Activated CD8-positive, alpha-beta T cell treated with anti-CD3 and anti-CD28 coated beads, Interleukin-2, amount 10 ng/mL, durations not matched to agents 7 days and 5 days (primary cell): ENCODE results near the gene D2HGDH. TPM values are rescaled to one million over a fixed set of nuclear protein-coding genes. Genes with fewer than 3 reads are reported as not detected.

ENCODE experiments used
- ATAC-seq: fragments of 150-1000 bp; cut with Tn5 transposase; one replicate; pipeline ENCODE4 v1.10.0; 2021; ENCODE audit warnings: moderate library complexity
- CTCF ChIA-PET: fragments of 350-600 bp; sonication (Branson Sonifier 250); formaldehyde crosslinking; loops from one replicate; lab custom pipeline; 2021; ENCODE audit warnings: antibody characterized with exemption; lab: Charles Lee
- POLR2A ChIA-PET: fragments of 350-600 bp; sonication (Branson Sonifier 250); formaldehyde crosslinking; loops from one replicate; lab custom pipeline; 2021; ENCODE audit warnings: antibody characterized with exemption; lab: Charles Lee
- DNase-seq: peaks from one replicate; pipeline ENCODE4 v3.0.0-alpha.2; 2020
- H3K27ac Mint-ChIP-seq: one replicate; pipeline ENCODE4 v1.8.0; 2021; ENCODE audit warnings: mild to moderate bottlenecking, mixed read lengths
- H3K27me3 Mint-ChIP-seq: one replicate; pipeline ENCODE4 v1.8.0; 2021; ENCODE audit warnings: low read depth, mixed read lengths
- H3K36me3 Mint-ChIP-seq: one replicate; pipeline ENCODE4 v1.8.0; 2021; ENCODE audit warnings: low read depth, mixed read lengths
- H3K4me1 Mint-ChIP-seq: one replicate; pipeline ENCODE4 v1.8.0; 2021; ENCODE audit warnings: low read depth, mixed read lengths
- H3K4me3 Mint-ChIP-seq: one replicate; pipeline ENCODE4 v1.8.0; 2021; ENCODE audit warnings: mild to moderate bottlenecking, mixed read lengths
- H3K9me3 Mint-ChIP-seq: one replicate; pipeline ENCODE4 v1.8.0; 2022; ENCODE audit warnings: mixed read lengths; ENCODE audit not compliant: insufficient read depth
- total RNA-seq, 2 experiments: library from RNA; stranded (reverse); gene quantifications; one replicate each; pipeline ENCODE4 v1.2.3, GENCODE V29; 2021

Gene D2HGDH
- total RNA-seq, 2 experiments from 2014 or later = 26.3 to 28.0 TPM

DNA sequence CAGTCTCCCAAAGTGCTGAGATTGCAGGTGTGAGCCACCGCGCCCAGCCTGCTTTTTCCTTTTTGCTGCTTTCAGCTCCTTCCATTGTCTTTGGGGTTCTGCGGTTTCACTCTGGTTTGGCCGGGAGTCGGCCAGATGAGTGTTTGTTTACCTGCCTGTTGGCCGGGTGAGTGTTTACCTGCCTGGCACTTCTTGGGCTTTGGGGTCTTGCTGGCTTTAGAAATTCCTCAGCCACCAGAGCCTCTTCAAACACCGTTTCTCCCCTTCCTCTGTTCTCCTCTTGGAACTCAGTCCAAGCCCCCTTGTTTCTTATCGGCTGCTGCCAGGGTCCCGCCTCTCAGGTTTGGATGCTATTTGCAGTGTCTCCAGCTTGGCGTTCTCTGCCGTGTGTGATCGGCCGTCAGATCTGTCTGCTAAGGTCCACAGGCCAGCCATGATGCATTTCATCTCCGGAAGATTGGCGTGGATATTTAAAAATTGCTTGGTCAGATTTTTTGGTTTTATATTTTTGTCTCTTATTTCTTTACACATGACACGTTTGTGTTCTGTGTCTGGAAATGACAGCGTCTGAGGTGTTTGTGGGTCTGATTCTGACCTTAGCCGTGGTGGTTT is 28.0 kb downstream of the D2HGDH start:
- CTCF ChIA-PET = interaction anchor here (0.6 to 1.7 kb wide), 6 partner anchors 22 to 116 kb away, joined by 3 to 4 read pairs (median 3); no protein-coding TSS in a partner anchor
- H3K27ac Mint-ChIP-seq = peak overlapping the region; percentile 87
- DNase-seq (no peak), ATAC-seq (peak; percentile 27)
- peaks cover 23% of the 10 kb centered on the region for H3K36me3 Mint-ChIP-seq
- H3K4me3 Mint-ChIP-seq = peak overlapping the region; percentile 41
- peaks cover 25% of the 10 kb centered on the region for H3K4me1 Mint-ChIP-seq
- POLR2A ChIA-PET = interaction anchor here (0.6 to 1.0 kb wide), 7 partner anchors 11 to 104 kb away, joined by 3 to 5 read pairs (median 4); no protein-coding TSS in a partner anchor
- no peaks in the 10 kb centered on the region for H3K9me3 Mint-ChIP-seq
- H3K27me3 Mint-ChIP-seq = no peaks in the 10 kb centered on the region

DNA sequence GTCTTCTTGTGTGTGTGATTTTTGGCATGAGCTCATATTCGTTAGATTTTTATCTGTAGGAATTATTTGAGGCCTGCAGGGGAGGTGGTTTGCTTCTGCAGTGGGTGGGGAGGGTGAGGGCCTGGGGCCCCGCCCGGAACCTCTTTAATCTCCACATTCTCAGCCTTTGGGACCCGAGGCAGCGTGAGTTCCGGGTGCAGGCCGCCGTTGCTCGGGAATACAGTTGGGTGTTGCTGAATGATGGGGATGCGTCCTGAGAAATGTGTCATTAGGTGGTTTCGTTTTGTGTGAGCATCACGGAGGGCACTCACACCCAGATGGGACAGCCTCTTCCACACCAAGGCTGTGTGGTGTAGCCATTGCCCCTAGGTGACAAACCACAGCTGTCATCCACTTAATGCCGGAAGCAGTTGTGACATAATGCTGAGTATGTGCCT is 28.5 kb downstream of the D2HGDH start:
- ChIA-PET CTCF (interaction anchor here (0.6 to 1.7 kb wide), 6 partner anchors 22 to 116 kb away, joined by 3 to 4 read pairs (median 3); no protein-coding TSS in a partner anchor), POLR2A (interaction anchor here (0.6 to 1.0 kb wide), 6 partner anchors 12 to 104 kb away, joined by 3 to 5 read pairs (median 4); no protein-coding TSS in a partner anchor)
- DNase-seq = peak; percentile 77
- no peaks in the 10 kb centered on the region for H3K27me3 Mint-ChIP-seq
- peak overlapping the region; percentile 87 for H3K27ac Mint-ChIP-seq
- peaks cover 21% of the 10 kb centered on the region for H3K36me3 Mint-ChIP-seq
- H3K4me3 Mint-ChIP-seq = peak overlapping the region; percentile 41
- ATAC-seq = peak; percentile 69
- H3K9me3 Mint-ChIP-seq = no peaks in the 10 kb centered on the region
- H3K4me1 Mint-ChIP-seq = peaks cover 25% of the 10 kb centered on the region

DNA sequence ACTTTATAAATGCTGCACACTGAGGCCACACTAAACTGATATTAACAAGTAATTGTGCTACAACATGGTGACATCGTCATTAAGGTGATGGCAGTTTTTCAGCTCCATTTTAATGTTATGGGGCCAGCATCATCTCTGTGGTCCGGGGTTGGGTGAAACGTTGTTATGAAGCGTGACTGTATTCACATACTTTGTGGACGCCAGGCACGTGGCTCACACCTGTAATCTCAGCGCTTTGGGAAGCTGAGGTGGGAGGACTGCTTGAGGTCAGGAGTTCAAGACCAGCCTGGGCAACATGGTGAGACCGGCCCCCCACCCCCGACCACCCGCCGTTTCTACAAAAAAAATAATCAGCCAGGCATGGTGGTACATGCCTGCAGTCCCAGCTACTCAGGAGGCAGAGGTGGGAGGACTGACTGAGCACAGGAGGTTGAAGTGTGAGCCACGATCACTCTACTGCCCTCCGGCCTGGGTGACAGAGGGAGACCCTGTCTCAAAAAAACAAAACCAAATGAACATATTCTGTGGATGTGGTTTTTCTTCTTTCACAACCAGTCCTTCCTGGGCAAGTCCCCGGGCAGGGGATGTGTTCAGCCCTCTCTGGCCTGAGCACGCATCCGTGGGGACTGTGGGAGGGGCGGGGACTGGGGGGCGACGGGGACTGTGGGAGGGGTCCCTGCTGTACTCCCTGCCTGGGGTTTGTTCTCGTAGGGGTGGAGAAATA is 29.3 kb downstream of the D2HGDH start:
- peaks cover 19% of the 10 kb centered on the region for H3K36me3 Mint-ChIP-seq
- ATAC-seq = no peak
- no peaks in the 10 kb centered on the region for H3K9me3 Mint-ChIP-seq
- peaks cover 25% of the 10 kb centered on the region for H3K4me1 Mint-ChIP-seq
- ChIA-PET POLR2A (interaction anchor here (0.9 to 1.0 kb wide), 4 partner anchors 13 to 103 kb away, joined by 3 to 4 read pairs (median 4); no protein-coding TSS in a partner anchor), CTCF (interaction anchor here (1.1 to 1.6 kb wide), 3 partner anchors 25 to 41 kb away, joined by 3 to 4 read pairs (median 4); no protein-coding TSS in a partner anchor)
- no peaks in the 10 kb centered on the region for H3K27me3 Mint-ChIP-seq
- H3K27ac Mint-ChIP-seq = peak overlapping the region; percentile 87
- peak overlapping the region; percentile 15 for H3K4me3 Mint-ChIP-seq
- DNase-seq = no peak

DNA sequence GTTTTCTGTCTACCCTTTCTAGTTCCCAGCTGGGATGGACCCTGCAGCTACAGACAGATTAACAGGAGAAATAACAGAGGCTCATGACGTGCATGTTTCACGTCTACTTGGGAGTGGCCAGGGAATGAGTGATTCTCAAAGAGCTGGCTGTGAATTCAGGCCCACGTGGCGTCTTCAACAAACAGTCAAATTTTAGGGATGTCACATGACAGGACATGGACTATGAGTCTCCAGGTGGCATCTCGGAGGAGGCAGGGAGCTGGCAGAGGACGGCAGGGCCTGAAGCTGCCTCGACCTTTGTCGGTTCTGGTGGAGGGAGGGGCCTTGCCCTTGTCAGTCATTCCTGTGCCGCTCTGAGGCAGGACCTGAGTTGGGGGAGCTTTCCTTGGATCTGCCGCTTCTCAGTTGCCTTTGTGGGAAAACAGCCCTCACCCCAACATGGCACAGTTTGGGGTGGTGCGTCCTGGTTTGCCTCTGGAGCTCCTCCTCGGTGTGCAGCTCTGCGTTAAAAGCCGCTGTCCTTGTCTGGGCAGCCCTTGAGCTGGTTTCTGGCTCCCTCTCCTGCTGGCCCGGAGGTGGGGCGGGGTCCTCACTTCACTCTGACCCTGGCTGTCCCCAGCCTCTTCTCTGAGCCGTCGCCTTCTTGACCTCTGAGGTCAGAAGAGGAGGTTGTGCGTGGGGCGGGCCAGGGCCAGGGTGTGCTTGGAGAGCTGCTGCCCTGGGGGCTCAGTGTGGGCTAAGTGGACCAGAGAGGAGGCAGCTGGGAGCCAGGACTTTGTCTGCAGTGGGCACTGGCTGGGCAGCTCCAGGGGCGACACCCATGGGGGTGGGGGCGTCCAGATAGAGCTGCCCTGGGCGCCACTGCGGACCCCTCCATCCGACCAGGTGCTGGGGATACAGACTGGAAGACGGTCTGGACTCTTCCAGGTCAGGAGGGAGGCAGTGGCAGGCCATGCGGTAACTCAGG is 30.1 kb downstream of the D2HGDH start:
- no peak for DNase-seq
- Mint-ChIP-seq H3K36me3 (peaks cover 14% of the 10 kb centered on the region), H3K4me1 (peaks cover 25% of the 10 kb centered on the region), H3K9me3 (no peaks in the 10 kb centered on the region), H3K4me3 (no peak overlapping the region), H3K27me3 (no peaks in the 10 kb centered on the region), H3K27ac (no peak overlapping the region)
- ChIA-PET CTCF (interaction anchor here (1.0 to 1.5 kb wide), 2 partner anchors 41 to 114 kb away, joined by 3 to 4 read pairs; no protein-coding TSS in a partner anchor), POLR2A (no interaction called here)
- ATAC-seq = no peak

DNA sequence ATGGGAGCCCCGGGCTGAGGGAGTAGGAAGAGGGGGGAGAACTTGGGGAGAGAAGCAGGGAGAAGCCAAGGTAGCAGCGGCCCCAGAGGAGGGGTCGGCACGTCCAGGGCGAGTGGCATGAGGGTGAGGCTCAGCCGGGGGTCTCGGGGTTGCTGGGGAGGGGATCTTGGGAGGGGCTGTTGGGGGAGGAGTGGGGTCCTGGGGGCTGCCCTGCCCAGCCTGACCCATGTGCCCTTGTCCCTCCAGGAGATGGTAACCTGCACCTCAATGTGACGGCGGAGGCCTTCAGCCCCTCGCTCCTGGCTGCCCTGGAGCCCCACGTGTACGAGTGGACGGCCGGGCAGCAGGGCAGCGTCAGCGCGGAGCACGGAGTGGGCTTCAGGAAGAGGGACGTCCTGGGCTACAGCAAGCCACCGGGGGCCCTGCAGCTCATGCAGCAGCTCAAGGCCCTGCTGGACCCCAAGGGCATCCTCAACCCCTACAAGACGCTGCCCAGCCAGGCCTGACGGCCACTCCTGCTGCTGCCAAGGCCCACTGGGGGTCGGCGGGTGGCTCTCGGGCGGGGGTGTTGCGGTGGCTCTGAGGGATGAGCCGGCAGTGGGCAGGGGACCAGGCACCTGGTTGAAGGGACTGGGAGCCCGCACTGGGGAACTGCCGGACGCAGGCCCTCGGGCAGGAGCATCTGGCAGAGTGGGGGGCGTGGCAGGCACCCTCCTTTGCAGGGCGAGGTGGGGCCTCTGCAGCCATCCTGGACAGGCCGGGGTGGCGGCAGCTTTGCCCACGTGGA is 33.2 kb downstream of the D2HGDH start:
- H3K27me3 Mint-ChIP-seq = no peaks in the 10 kb centered on the region
- H3K36me3 Mint-ChIP-seq = peaks cover 2% of the 10 kb centered on the region
- H3K9me3 Mint-ChIP-seq = no peaks in the 10 kb centered on the region
- ChIA-PET POLR2A (interaction anchor here (0.9 kb wide), 1 partner anchor 10 kb away, joined by 3 read pairs; no protein-coding TSS in a partner anchor), CTCF (no interaction called here)
- no peak overlapping the region for H3K4me3 Mint-ChIP-seq
- peaks cover 26% of the 10 kb centered on the region for H3K4me1 Mint-ChIP-seq
- no peak for ATAC-seq
- H3K27ac Mint-ChIP-seq = no peak overlapping the region
- no peak for DNase-seq

DNA sequence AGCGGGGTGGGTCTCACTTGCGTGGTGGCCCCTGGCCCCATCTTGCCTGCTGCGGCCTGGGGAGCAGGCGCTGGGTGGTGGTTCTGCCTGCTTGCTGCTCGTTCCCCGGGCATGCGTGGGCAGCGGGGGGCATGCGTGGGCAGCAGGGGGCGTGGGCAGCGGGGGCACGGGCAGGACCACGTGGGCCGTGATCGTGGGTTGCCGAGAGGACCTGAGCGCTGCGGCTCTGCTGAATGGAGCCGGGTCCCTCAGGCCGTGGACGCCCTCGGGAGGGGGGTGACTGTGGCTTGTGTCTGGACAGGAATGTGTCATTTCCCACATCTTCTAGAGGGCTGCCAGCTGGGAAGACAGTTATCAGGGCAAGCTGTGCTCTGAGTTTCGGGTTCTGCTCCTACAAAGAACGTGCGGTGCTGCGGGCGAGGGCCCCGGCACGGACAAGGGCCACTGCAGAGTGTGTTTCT is 33.9 kb downstream of the D2HGDH start:
- DNase-seq (no peak), ATAC-seq (no peak)
- POLR2A ChIA-PET = interaction anchor here (0.9 kb wide), 1 partner anchor 10 kb away, joined by 3 read pairs; no protein-coding TSS in a partner anchor
- no peaks in the 10 kb centered on the region for H3K36me3 Mint-ChIP-seq
- peaks cover 21% of the 10 kb centered on the region for H3K4me1 Mint-ChIP-seq
- CTCF ChIA-PET = no interaction called here
- no peak overlapping the region for H3K4me3 Mint-ChIP-seq
- no peak overlapping the region for H3K27ac Mint-ChIP-seq
- H3K27me3 Mint-ChIP-seq = no peaks in the 10 kb centered on the region
- no peaks in the 10 kb centered on the region for H3K9me3 Mint-ChIP-seq

DNA sequence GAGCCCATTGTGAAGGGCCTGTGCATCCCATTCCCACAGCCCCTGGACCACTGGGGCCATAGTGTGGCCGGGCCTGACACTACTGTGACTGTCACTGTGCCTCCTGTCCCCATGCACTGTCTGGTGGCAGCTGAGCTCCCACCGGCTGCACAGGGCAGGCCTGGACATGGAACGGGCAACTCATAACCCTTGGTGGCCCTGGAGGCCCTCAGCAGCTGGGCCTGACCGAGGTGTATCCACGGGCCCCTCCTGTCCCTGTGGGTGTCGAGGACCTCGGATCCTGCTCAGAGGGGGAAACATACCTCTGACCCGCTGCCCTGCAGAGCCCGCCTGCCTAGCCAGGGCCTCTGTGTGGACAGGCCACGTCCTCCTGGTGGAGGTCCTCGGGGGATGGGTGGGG is 34.4 kb downstream of the D2HGDH start:
- no peak overlapping the region for H3K4me3 Mint-ChIP-seq
- no peaks in the 10 kb centered on the region for H3K27me3 Mint-ChIP-seq
- ATAC-seq (no peak), DNase-seq (no peak)
- H3K9me3 Mint-ChIP-seq = no peaks in the 10 kb centered on the region
- ChIA-PET CTCF (no interaction called here), POLR2A (no interaction called here)
- peaks cover 15% of the 10 kb centered on the region for H3K4me1 Mint-ChIP-seq
- no peaks in the 10 kb centered on the region for H3K36me3 Mint-ChIP-seq
- H3K27ac Mint-ChIP-seq = no peak overlapping the region

DNA sequence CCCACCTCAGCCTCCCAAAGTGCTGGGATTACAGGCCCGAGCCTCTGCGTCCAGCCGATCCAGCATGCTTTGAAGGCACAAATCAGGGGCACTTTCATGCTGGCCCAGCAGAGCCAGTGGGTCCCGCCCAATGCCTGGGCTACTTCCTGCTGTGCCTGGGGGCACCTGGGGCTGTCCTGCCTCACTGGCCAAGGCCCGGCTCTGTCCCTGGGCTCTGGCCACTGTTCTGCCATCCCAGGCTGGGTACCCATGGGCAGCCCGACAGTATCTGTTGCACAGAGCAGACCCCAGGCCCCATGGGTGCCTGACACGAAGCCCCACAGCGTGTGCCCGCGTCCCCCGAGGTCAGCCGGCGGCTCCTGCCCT is 35.4 kb downstream of the D2HGDH start:
- Mint-ChIP-seq H3K27ac (no peak overlapping the region), H3K9me3 (no peaks in the 10 kb centered on the region), H3K27me3 (no peaks in the 10 kb centered on the region), H3K36me3 (no peaks in the 10 kb centered on the region), H3K4me1 (peaks cover 7% of the 10 kb centered on the region), H3K4me3 (no peak overlapping the region)
- DNase-seq (no peak), ATAC-seq (no peak)
- CTCF ChIA-PET = no interaction called here
- POLR2A ChIA-PET = no interaction called here

DNA sequence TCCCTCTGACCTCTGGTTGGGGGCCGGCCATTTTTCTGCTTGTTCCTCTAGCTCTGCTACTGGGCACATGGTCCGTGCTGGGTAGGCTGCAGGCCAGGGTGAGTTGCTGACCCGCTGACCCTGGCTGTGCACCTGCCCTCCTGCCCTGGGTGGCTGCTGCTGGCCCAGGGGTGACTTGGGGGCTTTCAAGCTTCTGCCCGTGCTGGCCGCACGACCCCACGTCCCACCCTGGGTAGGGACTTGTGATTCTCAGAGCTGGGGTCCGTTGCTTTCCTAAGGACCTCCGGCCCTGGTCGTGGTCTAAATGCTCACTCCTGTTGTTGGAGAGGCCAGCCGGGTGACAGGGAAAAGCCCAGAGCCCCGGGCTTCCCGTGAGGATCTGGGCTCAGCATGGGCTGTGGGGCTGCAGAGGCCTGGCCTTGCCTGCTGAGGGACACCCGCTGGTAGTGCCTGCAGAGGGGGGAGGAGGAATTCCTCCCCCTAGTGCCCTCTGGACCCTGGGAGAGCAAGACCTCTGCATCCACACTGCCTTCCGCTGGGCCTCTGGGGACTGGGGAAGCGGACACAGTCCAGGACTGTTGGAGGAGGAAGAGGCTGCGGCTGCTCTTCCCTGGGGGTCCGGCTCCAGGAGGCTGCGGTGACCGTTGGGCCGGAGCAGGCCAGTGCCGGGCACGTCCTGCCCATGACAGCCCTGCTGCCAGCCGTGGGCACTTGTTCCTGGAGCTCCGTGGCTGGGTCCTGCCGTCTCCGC is 35.9 kb downstream of the D2HGDH start:
- CTCF ChIA-PET = no interaction called here

DNA sequence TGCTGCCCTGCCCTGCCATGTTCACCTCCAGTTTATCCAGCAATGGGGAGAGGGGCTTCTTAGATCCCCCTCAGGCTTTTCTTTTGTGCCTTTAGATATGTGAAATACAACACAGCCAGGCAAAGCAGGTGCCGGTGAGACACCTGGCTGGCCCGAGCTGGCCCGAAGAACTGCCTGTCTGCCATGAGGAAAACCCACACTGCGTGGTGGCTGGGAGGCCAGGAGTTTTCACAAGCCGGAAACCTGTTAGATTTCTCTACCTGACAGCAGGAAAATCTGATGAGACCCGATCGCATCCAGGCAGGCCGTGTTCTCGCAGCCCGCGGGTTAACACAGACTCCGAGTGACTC is 36.5 kb downstream of the D2HGDH start:
- peaks cover 7% of the 10 kb centered on the region for H3K4me1 Mint-ChIP-seq
- no peaks in the 10 kb centered on the region for H3K36me3 Mint-ChIP-seq
- no peak overlapping the region for H3K4me3 Mint-ChIP-seq
- H3K27me3 Mint-ChIP-seq = no peaks in the 10 kb centered on the region
- DNase-seq (no peak), ATAC-seq (no peak)
- no peaks in the 10 kb centered on the region for H3K9me3 Mint-ChIP-seq
- ChIA-PET POLR2A (no interaction called here), CTCF (no interaction called here)
- H3K27ac Mint-ChIP-seq = no peak overlapping the region

More for the DNA sequence above, 35.9 kb downstream of the D2HGDH start:
- POLR2A ChIA-PET = no interaction called here
- Mint-ChIP-seq H3K4me3 (no peak overlapping the region), H3K4me1 (peaks cover 7% of the 10 kb centered on the region), H3K9me3 (no peaks in the 10 kb centered on the region), H3K27me3 (no peaks in the 10 kb centered on the region), H3K36me3 (no peaks in the 10 kb centered on the region), H3K27ac (no peak overlapping the region)
- ATAC-seq (no peak), DNase-seq (no peak)
